Activated CD4-positive, alpha-beta T cell treated with anti-CD3 and anti-CD28 coated beads, Interleukin-2, amount 10 ng/mL, durations not matched to agents 7 days and 5 days (primary cell): ENCODE data around the gene MINK1. TPM values are rescaled to one million over a fixed set of nuclear protein-coding genes. Genes with fewer than 3 reads are reported as not detected.

ENCODE experiments used
- CTCF ChIA-PET: fragments of 350-600 bp; sonication (Branson Sonifier 250); formaldehyde crosslinking; loops from one replicate; lab custom pipeline; 2021; ENCODE audit warnings: antibody characterized with exemption; lab: Charles Lee
- POLR2A ChIA-PET: fragments of 350-600 bp; sonication (Branson Sonifier 250); formaldehyde crosslinking; loops from one replicate; lab custom pipeline; 2021; ENCODE audit warnings: antibody characterized with exemption; lab: Charles Lee
- DNase-seq: peaks from one replicate; pipeline ENCODE4 v3.0.0-alpha.2; 2020
- H3K27ac Mint-ChIP-seq: one replicate; pipeline ENCODE4 v1.8.0; 2021; ENCODE audit warnings: mild to moderate bottlenecking, moderate library complexity, mixed read lengths
- H3K27me3 Mint-ChIP-seq: one replicate; pipeline ENCODE4 v1.8.0; 2021; ENCODE audit warnings: mixed read lengths
- H3K36me3 Mint-ChIP-seq: one replicate; pipeline ENCODE4 v1.8.0; 2021; ENCODE audit warnings: low read depth, mixed read lengths
- H3K4me1 Mint-ChIP-seq: one replicate; pipeline ENCODE4 v1.8.0; 2021; ENCODE audit warnings: mixed read lengths
- H3K4me3 Mint-ChIP-seq: one replicate; pipeline ENCODE4 v1.8.0; 2021; ENCODE audit warnings: mild to moderate bottlenecking, moderate library complexity, mixed read lengths
- H3K9me3 Mint-ChIP-seq: one replicate; pipeline ENCODE4 v1.8.0; 2021; ENCODE audit warnings: mixed read lengths
- total RNA-seq, 2 experiments: library from RNA; stranded (reverse); gene quantifications; one replicate each; pipeline ENCODE4 v1.2.3, GENCODE V29; 2021

Gene MINK1
- total RNA-seq, 2 experiments from 2014 or later, result 112 to 133 TPM

GRCh38 chr17:4796552-4796920 is 36.6 kb upstream of the MINK1 start:
- no peaks in the 10 kb centered on the region for H3K9me3 Mint-ChIP-seq
- H3K4me3 Mint-ChIP-seq, result peak overlapping the region; percentile 99
- peaks cover 20% of the 10 kb centered on the region for H3K4me1 Mint-ChIP-seq
- no peak for DNase-seq
- peaks cover 3% of the 10 kb centered on the region for H3K27me3 Mint-ChIP-seq
- peaks cover 15% of the 10 kb centered on the region for H3K36me3 Mint-ChIP-seq
- ChIA-PET POLR2A (no interaction called here), CTCF (interaction anchor here (0.6 to 1.3 kb wide), 4 partner anchors 10 to 107 kb away, joined by 3 to 4 read pairs (median 3); partner anchors contain the start of gene CHRNE)
- H3K27ac Mint-ChIP-seq, result peak overlapping the region; percentile 96

GRCh38 chr17:4800462-4801196 is 32.5 kb upstream of the MINK1 start:
- H3K27me3 Mint-ChIP-seq, result no peaks in the 10 kb centered on the region
- ChIA-PET POLR2A (no interaction called here), CTCF (interaction anchor here (1.0 to 1.1 kb wide), 2 partner anchors 11 to 67 kb away, joined by 3 to 4 read pairs; no protein-coding TSS in a partner anchor)
- H3K9me3 Mint-ChIP-seq, result no peaks in the 10 kb centered on the region
- H3K4me1 Mint-ChIP-seq, result peaks cover 14% of the 10 kb centered on the region
- no peak overlapping the region for H3K27ac Mint-ChIP-seq
- no peak overlapping the region for H3K4me3 Mint-ChIP-seq
- H3K36me3 Mint-ChIP-seq, result peaks cover 15% of the 10 kb centered on the region
- no peak for DNase-seq

- ChIA-PET POLR2A (no interaction called here), CTCF (interaction anchor here (0.8 kb wide), 1 partner anchor 12 kb away, joined by 3 read pairs; no protein-coding TSS in a partner anchor)
- H3K27me3 Mint-ChIP-seq, result no peaks in the 10 kb centered on the region
- peaks cover 11% of the 10 kb centered on the region for H3K36me3 Mint-ChIP-seq
- DNase-seq, result no peak
- H3K4me1 Mint-ChIP-seq, result peaks cover 9% of the 10 kb centered on the region
- no peak within 1 kb of the TSS for H3K4me3 Mint-ChIP-seq
- no peak within 1 kb of the TSS for H3K27ac Mint-ChIP-seq
- H3K9me3 Mint-ChIP-seq, result no peaks in the 10 kb centered on the region
Measured at GRCh38 chr17:4802228-4802627, 30.9 kb upstream of the MINK1 start, which contains the start of gene C17orf114. Gene C17orf114, minus strand, starts transcription at chr17:4802328.

GRCh38 chr17:4806456-4806776 is 26.7 kb upstream of the MINK1 start:
- no peak for DNase-seq
- peak overlapping the region; percentile 77 for H3K4me3 Mint-ChIP-seq
- H3K27ac Mint-ChIP-seq, result peak overlapping the region; percentile 71
- peaks cover 22% of the 10 kb centered on the region for H3K4me1 Mint-ChIP-seq
- ChIA-PET POLR2A (interaction anchor here (0.8 kb wide), 1 partner anchor 102 kb away, joined by 3 read pairs; the partner anchor contains the start of gene PELP1), CTCF (interaction anchor here (0.6 to 3.3 kb wide), 3 partner anchors 16 to 85 kb away, joined by 3 to 20 read pairs (median 5); no protein-coding TSS in a partner anchor)
- H3K27me3 Mint-ChIP-seq, result no peaks in the 10 kb centered on the region
- no peaks in the 10 kb centered on the region for H3K9me3 Mint-ChIP-seq
- peaks cover 3% of the 10 kb centered on the region for H3K36me3 Mint-ChIP-seq

- H3K27ac Mint-ChIP-seq, result peak within 1 kb of the TSS; percentile 75
- ChIA-PET CTCF (interaction anchor here (0.6 to 3.3 kb wide), 4 partner anchors 11 to 86 kb away, joined by 3 to 20 read pairs (median 4); partner anchors contain the start of gene PSMB6), POLR2A (interaction anchor here (0.8 to 0.9 kb wide), 2 partner anchors 11 to 103 kb away, joined by 3 read pairs; partner anchors contain the start of genes PELP1 and PSMB6)
- peaks cover 22% of the 10 kb centered on the region for H3K4me1 Mint-ChIP-seq
- no peaks in the 10 kb centered on the region for H3K27me3 Mint-ChIP-seq
- H3K4me3 Mint-ChIP-seq, result peak within 1 kb of the TSS; percentile 77
- no peaks in the 10 kb centered on the region for H3K9me3 Mint-ChIP-seq
- peak; percentile 89 for DNase-seq
- peaks cover 3% of the 10 kb centered on the region for H3K36me3 Mint-ChIP-seq
Measured at GRCh38 chr17:4806777-4807604, 26.1 kb upstream of the MINK1 start, which contains the start of gene PLD2. Gene PLD2, plus strand, starts transcription at chr17:4807152. Its CDS starts 621 bp downstream, at chr17:4807773.

- H3K27ac Mint-ChIP-seq, result peak overlapping the region; percentile 75
- ChIA-PET CTCF (interaction anchor here (0.7 to 3.3 kb wide), 5 partner anchors 8 to 30 kb away, joined by 3 to 20 read pairs (median 4); partner anchors contain the start of gene PSMB6), POLR2A (interaction anchor here (0.7 to 0.9 kb wide), 2 partner anchors 12 to 102 kb away, joined by 3 read pairs; partner anchors contain the start of gene PSMB6)
- no peaks in the 10 kb centered on the region for H3K9me3 Mint-ChIP-seq
- no peaks in the 10 kb centered on the region for H3K27me3 Mint-ChIP-seq
- H3K4me1 Mint-ChIP-seq, result peaks cover 22% of the 10 kb centered on the region
- DNase-seq, result no peak
- peak overlapping the region; percentile 75 for H3K4me3 Mint-ChIP-seq
- H3K36me3 Mint-ChIP-seq, result peaks cover 3% of the 10 kb centered on the region
Measured at GRCh38 chr17:4807605-4808377, 25.3 kb upstream of the MINK1 start.

- ChIA-PET CTCF (interaction anchor here (0.7 to 3.3 kb wide), 5 partner anchors 7 to 30 kb away, joined by 3 to 20 read pairs (median 4); partner anchors contain the start of gene PSMB6), POLR2A (interaction anchor here (0.7 kb wide), 1 partner anchor 102 kb away, joined by 3 read pairs; no protein-coding TSS in a partner anchor)
- H3K4me3 Mint-ChIP-seq, result peak overlapping the region; percentile 75
- H3K9me3 Mint-ChIP-seq, result no peaks in the 10 kb centered on the region
- no peak for DNase-seq
- H3K36me3 Mint-ChIP-seq, result peaks cover 3% of the 10 kb centered on the region
- no peak overlapping the region for H3K27ac Mint-ChIP-seq
- H3K4me1 Mint-ChIP-seq, result peaks cover 22% of the 10 kb centered on the region
- H3K27me3 Mint-ChIP-seq, result no peaks in the 10 kb centered on the region
Measured at GRCh38 chr17:4808378-4808767, 24.8 kb upstream of the MINK1 start.

GRCh38 chr17:4810696-4811290 is 22.3 kb upstream of the MINK1 start:
- Mint-ChIP-seq H3K27me3 (no peaks in the 10 kb centered on the region), H3K27ac (no peak overlapping the region), H3K9me3 (no peaks in the 10 kb centered on the region), H3K36me3 (peaks cover 3% of the 10 kb centered on the region), H3K4me1 (peaks cover 22% of the 10 kb centered on the region), H3K4me3 (no peak overlapping the region)
- ChIA-PET CTCF (interaction anchor here (0.6 kb wide), 1 partner anchor 9 kb away, joined by 3 read pairs; no protein-coding TSS in a partner anchor), POLR2A (no interaction called here)
- no peak for DNase-seq

- H3K4me1 Mint-ChIP-seq, result peaks cover 16% of the 10 kb centered on the region
- POLR2A ChIA-PET, result no interaction called here
- CTCF ChIA-PET, result no interaction called here
- no peak overlapping the region for H3K4me3 Mint-ChIP-seq
- DNase-seq, result no peak
- H3K27ac Mint-ChIP-seq, result no peak overlapping the region
- H3K36me3 Mint-ChIP-seq, result peaks cover 5% of the 10 kb centered on the region
- H3K27me3 Mint-ChIP-seq, result no peaks in the 10 kb centered on the region
- H3K9me3 Mint-ChIP-seq, result peaks cover 2% of the 10 kb centered on the region
Measured at GRCh38 chr17:4811471-4811870, 21.7 kb upstream of the MINK1 start.

GRCh38 chr17:4812690-4813089 is 20.4 kb upstream of the MINK1 start:
- CTCF ChIA-PET, result interaction anchor here (0.6 to 1.5 kb wide), 2 partner anchors 23 to 35 kb away, joined by 3 to 5 read pairs; no protein-coding TSS in a partner anchor
- no peak overlapping the region for H3K27ac Mint-ChIP-seq
- DNase-seq, result no peak
- H3K27me3 Mint-ChIP-seq, result no peaks in the 10 kb centered on the region
- peaks cover 2% of the 10 kb centered on the region for H3K9me3 Mint-ChIP-seq
- peaks cover 13% of the 10 kb centered on the region for H3K4me1 Mint-ChIP-seq
- no peak overlapping the region for H3K4me3 Mint-ChIP-seq
- POLR2A ChIA-PET, result no interaction called here
- peaks cover 5% of the 10 kb centered on the region for H3K36me3 Mint-ChIP-seq

- no peak overlapping the region for H3K4me3 Mint-ChIP-seq
- peaks cover 3% of the 10 kb centered on the region for H3K4me1 Mint-ChIP-seq
- ChIA-PET CTCF (interaction anchor here (1.1 kb wide), 1 partner anchor 7 kb away, joined by 3 read pairs; no protein-coding TSS in a partner anchor), POLR2A (no interaction called here)
- no peaks in the 10 kb centered on the region for H3K27me3 Mint-ChIP-seq
- peaks cover 5% of the 10 kb centered on the region for H3K36me3 Mint-ChIP-seq
- no peak for DNase-seq
- no peak overlapping the region for H3K27ac Mint-ChIP-seq
- peaks cover 2% of the 10 kb centered on the region for H3K9me3 Mint-ChIP-seq
Measured at GRCh38 chr17:4815043-4815675, 18.0 kb upstream of the MINK1 start.
